T-helper 2 cell treated with Interferon-gamma antibody and Interleukin-4, amounts not matched to agents 100 ng/mL and 5 ng/mL, for 36 hours (primary cell): ENCODE results near the gene FFAR4. TPM values are rescaled to one million over a fixed set of nuclear protein-coding genes. Genes with fewer than 3 reads are reported as not detected.

Experiments used
- intact Hi-C: fragments of 100-400 bp; cut with micrococcal nuclease; formaldehyde crosslinking; loops from one replicate; pipeline ENCODE4 v1.15.1; 2023
- total RNA-seq: library from RNA; stranded (reverse); gene quantifications from 2 replicates; pipeline ENCODE4 v1.2.3, GENCODE V29; 2022

The FFAR4 gene
- total RNA-seq, 1 donor from 2014 or later: not detected

- intact Hi-C loops: no loop called here
Measured at GRCh38 chr10:93599335-93599734, 32.9 kb downstream of the FFAR4 start.

DNA sequence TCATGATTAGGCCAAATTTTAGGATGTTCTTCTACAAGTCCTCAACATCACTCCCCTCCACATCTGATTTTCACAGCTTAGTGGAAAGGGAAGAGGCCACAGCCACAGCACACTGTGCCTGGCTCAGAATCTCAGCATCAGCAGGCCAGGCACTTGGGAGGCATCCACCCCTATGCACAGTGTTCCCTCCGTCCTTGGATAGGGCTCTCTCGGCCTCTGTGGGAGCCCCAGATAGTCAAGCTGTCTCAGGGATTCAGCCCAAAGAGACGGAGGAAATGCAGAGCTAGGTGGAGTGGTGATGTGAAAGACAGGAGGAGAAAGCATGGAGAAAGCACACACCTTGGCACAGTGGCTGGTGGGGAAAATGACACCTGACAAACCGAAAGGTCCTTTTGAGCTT is 33.3 kb downstream of the FFAR4 start:
- intact Hi-C loops: no loop called here

- intact Hi-C loops: no loop called here
Measured at GRCh38 chr10:93600446-93601145, 34.1 kb downstream of the FFAR4 start.

GRCh38 chr10:93601146-93601773 is 34.8 kb downstream of the FFAR4 start, which contains the start of gene RBP4:
RBP4 (minus strand) TSS chr10:93601235; CDS start chr10:93601028, 207 bp downstream.
- intact Hi-C loops: no loop called here

DNA sequence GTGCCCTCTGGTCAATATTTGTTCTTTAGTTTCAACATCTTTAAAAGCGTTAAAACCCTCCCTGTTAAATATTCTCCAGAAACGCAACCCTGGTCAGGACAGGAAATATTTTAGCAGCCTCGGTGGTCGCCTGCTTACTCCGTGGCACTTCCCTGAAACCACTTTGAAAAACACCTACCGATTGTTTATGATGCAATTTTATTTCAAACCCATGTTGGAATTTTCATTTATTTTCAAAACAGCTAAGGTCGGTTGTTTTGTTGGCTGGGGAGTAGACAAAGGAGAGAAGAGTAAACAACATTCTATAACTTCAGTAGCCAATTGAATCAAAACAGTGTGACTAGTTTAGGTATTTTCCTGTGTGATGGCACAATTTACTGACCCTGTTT is 35.3 kb downstream of the FFAR4 start:
- intact Hi-C loops: no loop called here

DNA sequence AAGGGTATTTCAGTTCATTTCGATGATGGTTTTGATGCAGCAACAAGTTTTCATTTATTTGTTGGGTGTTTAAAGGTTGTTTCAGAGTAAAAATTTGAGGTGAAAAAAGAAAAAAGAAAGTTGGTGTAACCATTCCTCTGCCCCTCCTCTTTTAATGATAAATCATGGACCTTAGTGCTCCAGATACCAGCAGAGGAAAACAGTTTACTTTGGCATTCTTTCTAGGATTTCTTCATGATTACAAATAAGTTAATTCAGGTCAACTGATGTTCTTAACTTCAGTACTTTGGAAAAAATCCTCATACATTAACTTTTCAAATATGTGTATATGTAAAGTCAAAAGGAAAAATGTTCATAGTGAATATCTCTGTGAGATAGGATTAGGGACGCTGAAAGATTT is 36.6 kb downstream of the FFAR4 start:
- intact Hi-C loops: no loop called here

DNA sequence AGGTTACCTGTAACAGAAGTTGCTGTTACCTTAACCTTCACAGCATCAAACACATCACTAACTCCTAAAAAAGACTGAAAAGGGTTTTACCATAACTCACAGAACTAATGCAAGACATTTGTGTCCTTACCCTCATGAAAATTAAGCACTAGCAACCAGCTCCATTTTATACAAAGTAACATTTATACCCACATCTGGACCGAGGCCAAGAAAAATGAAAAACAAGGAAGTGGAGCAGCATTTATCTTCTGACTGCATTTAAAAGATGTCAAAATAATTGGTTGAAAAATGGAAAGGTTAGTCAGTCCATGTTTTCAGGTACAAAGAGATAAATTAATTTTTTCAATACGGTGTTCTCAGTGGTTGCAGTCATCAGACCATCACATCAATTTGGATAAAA is 37.7 kb downstream of the FFAR4 start:
- intact Hi-C loops: no loop called here

DNA sequence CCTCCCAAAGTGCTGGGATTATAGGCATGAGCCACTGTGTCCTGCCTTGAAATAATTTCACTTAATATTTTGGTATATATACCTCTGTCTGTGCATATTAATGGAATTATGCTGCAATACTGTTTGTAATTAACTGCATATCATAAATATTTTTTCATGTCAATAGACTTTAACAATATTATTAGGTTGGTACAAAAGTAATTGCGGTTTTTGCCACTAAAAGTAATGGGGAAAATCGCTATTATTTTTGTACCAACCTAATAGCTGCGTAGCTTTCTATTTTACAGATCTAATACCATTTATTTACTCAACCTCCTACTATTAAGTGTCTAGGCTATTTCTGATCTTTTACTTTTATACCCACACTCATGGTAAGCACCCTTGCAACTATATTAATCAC is 42.0 kb downstream of the FFAR4 start:
- intact Hi-C loops: no loop called here

DNA sequence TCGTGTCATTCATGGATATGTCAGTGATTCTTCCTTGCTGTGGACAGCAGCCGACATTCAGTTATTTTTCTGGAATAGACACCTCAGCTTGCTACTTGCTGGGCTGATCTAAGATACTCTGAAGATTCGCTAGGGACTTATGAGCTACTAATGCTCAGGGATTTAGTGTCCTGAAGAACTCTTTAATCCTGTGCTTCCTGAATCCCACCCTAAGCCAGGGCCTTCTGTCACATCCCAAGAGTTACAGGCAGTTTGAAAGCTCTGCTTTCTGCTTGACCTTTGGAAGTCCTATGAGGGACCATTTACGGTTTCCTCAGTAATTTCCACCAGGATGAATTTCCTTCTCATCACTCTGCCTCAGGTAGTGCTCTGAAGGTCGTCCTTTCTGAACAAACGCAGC is 45.8 kb downstream of the FFAR4 start, which contains the start of gene PDE6C:
PDE6C (plus strand) TSS at position 227 of the 400 bp plus-strand sequence. CDS start 189 bp downstream, outside the sequence.
- intact Hi-C loops: no loop called here

GRCh38 chr10:93613126-93613525 is 46.7 kb downstream of the FFAR4 start:
- intact Hi-C loops: no loop called here

DNA sequence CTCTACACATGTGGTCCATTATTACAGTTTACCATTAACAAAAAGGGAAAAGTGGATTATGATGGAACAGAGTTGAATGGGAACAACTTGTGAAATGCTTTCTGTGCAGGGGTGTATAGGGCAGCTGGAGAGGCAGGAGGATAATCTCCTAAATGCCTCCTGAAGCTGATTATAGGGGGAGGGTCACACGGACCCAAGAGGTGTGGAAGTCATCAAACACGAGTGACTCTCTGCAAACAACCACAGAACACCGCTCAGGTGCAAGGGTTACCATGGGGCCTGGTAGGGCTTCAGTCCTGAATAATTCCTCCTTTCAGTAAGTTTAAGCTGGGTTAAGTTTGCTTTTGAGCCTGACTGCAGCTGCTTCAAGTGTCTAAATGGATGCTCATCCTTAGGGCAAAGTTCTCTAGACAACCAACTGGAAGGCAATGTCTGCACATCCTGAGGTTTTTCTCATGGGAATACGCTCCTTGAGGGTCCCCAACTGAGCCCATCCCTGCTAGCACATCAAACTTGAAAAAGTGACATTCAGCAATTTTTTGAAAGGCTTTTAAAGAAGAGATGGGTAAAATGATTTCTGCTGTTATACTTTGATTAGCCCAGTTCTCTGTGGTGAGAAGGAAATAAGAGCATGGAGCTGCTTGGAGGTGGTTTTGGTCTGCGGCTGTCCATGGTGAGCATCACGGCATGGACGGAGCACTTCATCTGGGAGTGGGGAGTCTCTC is 47.8 kb downstream of the FFAR4 start:
- intact Hi-C loops: no loop called here

DNA sequence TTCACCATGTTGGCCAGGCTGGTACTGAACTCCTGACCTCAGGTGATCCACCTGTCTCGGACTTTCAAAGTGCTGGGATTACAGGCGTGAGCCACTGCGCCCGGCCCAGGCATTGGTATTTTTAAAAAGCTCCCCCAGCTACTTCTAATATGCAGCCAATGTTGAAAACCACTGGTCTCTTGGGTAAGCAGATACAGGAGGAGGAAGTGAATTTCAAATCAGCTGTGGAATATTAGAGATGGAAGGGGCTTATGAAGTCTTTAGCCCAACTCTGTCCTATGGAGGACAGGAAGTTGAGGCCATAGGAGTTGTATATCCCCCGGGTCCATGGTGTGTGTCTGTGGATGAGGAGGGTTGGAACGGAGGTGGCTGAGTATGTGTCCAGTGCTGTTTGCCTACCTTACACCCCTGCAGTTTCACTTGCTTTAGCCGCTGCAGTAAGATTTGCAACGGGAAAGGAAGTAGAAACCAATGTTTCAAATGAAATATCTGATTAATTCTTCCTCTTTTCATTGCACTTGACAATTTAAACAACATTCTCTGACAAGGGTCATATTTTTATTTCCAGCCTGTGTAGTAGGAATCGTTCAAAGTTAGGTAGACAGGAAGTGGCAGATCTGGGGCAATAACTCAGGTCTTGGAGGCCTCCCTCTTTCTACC is 49.2 kb downstream of the FFAR4 start:
- intact Hi-C loops: no loop called here

- intact Hi-C loops: no loop called here
Measured at GRCh38 chr10:93620925-93621324, 54.5 kb downstream of the FFAR4 start.

GRCh38 chr10:93622942-93623341 is 56.5 kb downstream of the FFAR4 start:
- intact Hi-C loops: no loop called here

- intact Hi-C loops: no loop called here
Measured at GRCh38 chr10:93628858-93629257, 62.4 kb downstream of the FFAR4 start.

DNA sequence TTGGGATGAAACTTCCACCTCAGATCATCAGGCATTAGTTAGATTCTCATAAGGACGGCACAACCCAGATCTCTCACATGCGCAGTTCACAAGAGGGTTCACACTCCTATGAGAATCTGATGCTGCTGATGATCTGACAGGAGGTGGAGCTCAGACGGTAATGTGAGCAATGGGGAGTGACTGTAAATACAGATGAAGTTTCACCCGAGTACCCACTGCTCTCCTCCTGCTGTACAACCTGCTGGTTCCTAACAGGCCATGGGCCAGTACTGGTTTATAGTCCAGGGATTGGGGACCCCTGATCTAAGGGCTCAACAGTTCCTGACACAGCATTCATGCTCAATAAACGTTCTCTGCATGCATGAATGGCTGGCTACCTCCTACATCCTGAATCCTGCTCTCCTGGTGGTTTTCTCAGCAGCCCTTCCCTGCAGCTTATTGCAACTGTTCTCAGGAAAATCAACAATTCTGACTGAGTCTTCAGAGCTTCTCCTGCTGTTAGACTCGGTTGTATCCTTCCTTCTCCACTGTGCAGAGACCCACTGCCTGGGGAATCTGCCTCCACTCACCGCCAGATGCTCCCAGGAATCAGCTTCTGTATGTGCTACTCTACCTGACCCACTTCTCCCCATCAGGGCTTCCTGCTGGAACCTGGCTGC is 63.3 kb downstream of the FFAR4 start:
- intact Hi-C loops: no loop called here

- intact Hi-C loops: no loop called here
Measured at GRCh38 chr10:93630625-93631557, 64.4 kb downstream of the FFAR4 start.
